ENCODE measurements around the gene PPEF1.

- TF ChIP-seq, protein P1, sequence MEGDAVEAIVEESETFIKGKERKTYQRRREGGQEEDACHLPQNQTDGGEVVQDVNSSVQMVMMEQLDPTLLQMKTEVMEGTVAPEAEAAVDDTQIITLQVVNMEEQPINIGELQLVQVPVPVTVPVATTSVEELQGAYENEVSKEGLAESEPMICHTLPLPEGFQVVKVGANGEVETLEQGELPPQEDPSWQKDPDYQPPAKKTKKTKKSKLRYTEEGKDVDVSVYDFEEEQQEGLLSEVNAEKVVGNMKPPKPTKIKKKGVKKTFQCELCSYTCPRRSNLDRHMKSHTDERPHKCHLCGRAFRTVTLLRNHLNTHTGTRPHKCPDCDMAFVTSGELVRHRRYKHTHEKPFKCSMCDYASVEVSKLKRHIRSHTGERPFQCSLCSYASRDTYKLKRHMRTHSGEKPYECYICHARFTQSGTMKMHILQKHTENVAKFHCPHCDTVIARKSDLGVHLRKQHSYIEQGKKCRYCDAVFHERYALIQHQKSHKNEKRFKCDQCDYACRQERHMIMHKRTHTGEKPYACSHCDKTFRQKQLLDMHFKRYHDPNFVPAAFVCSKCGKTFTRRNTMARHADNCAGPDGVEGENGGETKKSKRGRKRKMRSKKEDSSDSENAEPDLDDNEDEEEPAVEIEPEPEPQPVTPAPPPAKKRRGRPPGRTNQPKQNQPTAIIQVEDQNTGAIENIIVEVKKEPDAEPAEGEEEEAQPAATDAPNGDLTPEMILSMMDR (conservative IDR thresholded peaks at IDR 0.05): no peak
- no peak for TF ChIP-seq ZFX (IDR thresholded peaks at IDR 0.05)
These were observed 8.5 kb upstream of the PPEF1 start for GRCh38 chrX:18698737-18699650.

All from C4-2B (cell line).